Activated T-cell treated with anti-CD3 and anti-CD28 coated beads, Interleukin-2, amount 50 U/mL, for 24 hours (primary cell): ENCODE results near the gene GAB1.

Experiments used
- DNase-seq: peaks from one replicate; pipeline ENCODE4 v3.0.0-alpha.2; 2020
- H3K27ac Mint-ChIP-seq: 2 replicates; pipeline ENCODE4 v1.8.0; 2020; ENCODE audit warnings: mild to moderate bottlenecking, mixed read lengths
- H3K27me3 Mint-ChIP-seq: 2 replicates; pipeline ENCODE4 v1.8.0; 2020; ENCODE audit warnings: mixed read lengths
- H3K36me3 Mint-ChIP-seq: 2 replicates; pipeline ENCODE4 v1.8.0; 2020; ENCODE audit warnings: low read depth, mixed read lengths
- H3K4me1 Mint-ChIP-seq: 2 replicates; pipeline ENCODE4 v1.8.0; 2020; ENCODE audit warnings: low read depth, mixed read lengths
- H3K4me3 Mint-ChIP-seq: 2 replicates; pipeline ENCODE4 v1.8.0; 2020; ENCODE audit warnings: mild to moderate bottlenecking, moderate library complexity, mixed read lengths
- H3K9me3 Mint-ChIP-seq: 2 replicates; pipeline ENCODE4 v1.8.0; 2020; ENCODE audit warnings: mixed read lengths

The GAB1 gene

DNA sequence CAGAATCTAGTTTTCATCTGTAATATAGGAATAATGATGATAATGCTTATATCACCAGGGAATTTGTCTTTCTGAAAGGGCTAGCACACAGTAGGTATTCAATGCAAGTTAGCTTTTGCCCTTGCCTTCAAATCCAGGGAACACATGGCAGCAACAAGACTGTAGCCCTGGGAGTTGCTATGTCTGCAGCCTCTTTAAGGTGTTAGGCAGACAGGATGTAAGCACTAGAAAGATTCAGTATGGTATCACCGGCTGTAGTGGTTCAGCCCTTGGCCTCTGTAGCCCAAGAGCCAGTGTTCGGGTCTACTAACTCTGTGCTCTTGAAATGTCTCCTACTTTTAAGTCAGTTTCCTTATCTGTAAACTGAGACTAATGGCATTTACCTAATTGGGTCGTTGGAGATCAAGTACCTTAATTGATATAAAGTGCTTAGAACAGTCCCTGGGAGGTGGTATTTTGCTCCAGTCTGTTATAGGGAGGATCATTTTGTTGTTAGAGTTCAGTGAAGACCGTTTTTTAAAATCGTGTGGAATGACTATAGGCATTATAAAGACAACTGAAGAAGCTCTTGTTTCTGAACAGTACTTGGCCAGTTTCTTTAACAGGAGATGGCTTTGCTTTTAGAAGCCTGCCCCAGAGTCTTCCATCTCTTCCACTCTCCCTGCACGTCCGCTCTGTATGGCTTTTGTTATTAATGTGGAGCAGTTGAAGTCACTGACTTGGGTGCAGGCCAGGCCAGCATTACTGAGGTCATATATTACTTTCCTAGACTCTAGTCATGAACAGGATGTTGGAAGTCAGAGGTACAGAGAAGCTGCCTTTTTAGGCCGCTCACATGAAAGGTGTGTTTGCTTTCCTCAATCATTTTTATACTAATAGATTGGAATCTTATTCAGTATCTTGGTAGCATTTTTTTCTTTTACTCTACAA, 44.8 kb downstream of the GAB1 start:
- Mint-ChIP-seq H3K4me3 (no peak overlapping the region), H3K4me1 (no peaks in the 10 kb centered on the region), H3K27me3 (peaks cover 3% of the 10 kb centered on the region), H3K27ac (no peak overlapping the region), H3K36me3 (no peaks in the 10 kb centered on the region), H3K9me3 (no peaks in the 10 kb centered on the region)
- no peak for DNase-seq

DNA sequence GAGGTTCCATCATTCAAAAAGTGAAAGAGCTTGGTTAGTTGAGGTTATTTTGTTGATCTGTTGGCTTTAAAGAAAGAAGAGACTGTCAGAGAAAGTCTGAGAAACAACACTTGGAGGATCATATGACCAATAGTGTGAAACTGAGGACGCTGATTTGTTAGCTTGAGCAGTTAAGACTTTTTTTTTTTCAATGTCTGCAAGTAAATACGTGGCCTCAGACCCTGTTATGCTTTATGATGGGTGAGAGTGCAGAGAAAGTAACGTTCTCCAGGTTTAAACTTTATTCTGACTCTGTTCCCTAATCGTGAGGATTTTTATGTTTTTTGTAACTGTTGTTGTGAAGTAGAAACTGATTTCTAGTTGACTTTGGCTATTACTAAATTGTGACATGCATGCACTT, 45.9 kb downstream of the GAB1 start:
- Mint-ChIP-seq H3K27ac (no peak overlapping the region), H3K36me3 (no peaks in the 10 kb centered on the region), H3K4me3 (no peak overlapping the region), H3K27me3 (peaks cover 5% of the 10 kb centered on the region), H3K9me3 (no peaks in the 10 kb centered on the region), H3K4me1 (no peaks in the 10 kb centered on the region)
- no peak for DNase-seq

DNA sequence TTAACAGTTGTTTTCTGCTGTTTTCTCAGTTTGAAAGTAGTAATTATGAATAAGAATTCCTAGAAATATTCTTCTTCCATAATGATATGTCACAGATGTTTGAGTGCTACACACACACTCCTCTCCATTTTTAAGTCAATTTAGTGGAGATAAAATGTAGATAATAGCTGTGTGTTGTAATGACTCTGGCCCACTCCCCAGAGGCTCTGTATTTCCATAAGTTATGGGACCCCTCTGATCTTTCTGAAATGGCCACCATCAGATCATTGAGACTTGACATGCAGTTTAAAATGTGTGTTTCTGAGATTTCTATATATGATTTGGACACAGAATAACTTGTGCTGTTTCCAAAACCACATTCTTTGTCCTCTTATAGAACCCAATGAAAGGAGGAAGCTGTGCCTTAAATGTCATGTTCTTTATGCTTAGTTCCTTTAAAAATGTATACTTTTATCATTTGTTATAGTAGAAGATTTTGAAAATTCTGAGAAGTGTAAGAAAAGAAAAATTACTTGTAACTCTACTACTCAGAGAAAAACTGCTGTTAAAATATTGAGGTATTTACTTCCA, 46.4 kb downstream of the GAB1 start:
- H3K4me3 Mint-ChIP-seq = no peak overlapping the region
- no peaks in the 10 kb centered on the region for H3K36me3 Mint-ChIP-seq
- H3K4me1 Mint-ChIP-seq = no peaks in the 10 kb centered on the region
- H3K27ac Mint-ChIP-seq = no peak overlapping the region
- H3K9me3 Mint-ChIP-seq = no peaks in the 10 kb centered on the region
- no peak for DNase-seq
- H3K27me3 Mint-ChIP-seq = peaks cover 9% of the 10 kb centered on the region

DNA sequence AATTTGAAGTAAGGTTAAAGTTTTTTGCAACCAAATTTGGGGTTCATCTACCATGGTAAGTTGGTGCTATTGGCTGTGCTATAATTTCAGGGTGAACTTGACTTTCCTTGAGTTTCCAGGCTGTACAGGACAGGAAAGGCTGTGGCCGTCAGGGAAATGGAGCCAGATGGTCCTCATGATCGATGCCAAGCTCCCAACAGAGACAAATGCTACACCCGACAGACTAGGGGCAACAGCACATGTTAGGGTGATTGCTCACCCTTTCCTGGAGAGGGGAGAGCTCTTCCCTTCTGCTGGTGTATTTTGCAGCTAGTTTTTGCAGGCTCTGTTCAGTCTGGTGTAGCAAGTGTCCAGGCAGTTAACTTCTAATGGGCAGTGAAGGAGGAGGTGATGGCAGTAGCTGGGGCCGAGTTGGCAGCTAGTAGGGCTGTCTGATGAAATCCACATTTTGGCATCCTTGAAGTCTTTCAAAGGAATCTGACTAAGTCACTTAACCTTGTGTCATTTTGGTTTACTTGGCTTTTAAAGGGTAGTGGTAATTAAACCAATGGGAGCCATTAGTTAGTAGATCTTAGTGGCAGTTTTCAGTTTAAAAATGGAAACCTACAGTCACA, 47.8 kb downstream of the GAB1 start:
- Mint-ChIP-seq H3K36me3 (no peaks in the 10 kb centered on the region), H3K9me3 (no peaks in the 10 kb centered on the region), H3K27ac (no peak overlapping the region), H3K4me1 (no peaks in the 10 kb centered on the region), H3K4me3 (no peak overlapping the region), H3K27me3 (peaks cover 9% of the 10 kb centered on the region)
- no peak for DNase-seq

DNA sequence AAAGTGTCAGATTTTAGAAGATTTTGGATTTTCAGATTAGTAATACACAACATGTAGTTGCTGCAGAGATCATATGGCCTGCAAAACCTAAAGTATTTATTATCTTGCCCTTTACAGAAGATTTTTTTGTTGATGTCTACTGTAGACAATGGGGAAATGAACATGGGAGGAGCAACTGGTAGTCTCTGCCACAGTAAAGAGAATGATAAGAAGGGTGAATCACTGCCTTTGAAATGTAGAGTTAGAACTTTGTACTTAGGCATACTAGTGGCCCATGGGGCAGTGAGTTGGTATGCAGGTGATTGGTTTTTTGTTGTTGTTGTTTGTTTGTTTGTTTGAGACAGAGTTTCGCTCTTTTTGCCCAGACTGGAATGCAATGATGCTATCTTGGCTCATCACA, 50.1 kb downstream of the GAB1 start:
- DNase-seq = no peak
- H3K27ac Mint-ChIP-seq = no peak overlapping the region
- no peaks in the 10 kb centered on the region for H3K36me3 Mint-ChIP-seq
- no peaks in the 10 kb centered on the region for H3K9me3 Mint-ChIP-seq
- peaks cover 9% of the 10 kb centered on the region for H3K27me3 Mint-ChIP-seq
- no peaks in the 10 kb centered on the region for H3K4me1 Mint-ChIP-seq
- no peak overlapping the region for H3K4me3 Mint-ChIP-seq

DNA sequence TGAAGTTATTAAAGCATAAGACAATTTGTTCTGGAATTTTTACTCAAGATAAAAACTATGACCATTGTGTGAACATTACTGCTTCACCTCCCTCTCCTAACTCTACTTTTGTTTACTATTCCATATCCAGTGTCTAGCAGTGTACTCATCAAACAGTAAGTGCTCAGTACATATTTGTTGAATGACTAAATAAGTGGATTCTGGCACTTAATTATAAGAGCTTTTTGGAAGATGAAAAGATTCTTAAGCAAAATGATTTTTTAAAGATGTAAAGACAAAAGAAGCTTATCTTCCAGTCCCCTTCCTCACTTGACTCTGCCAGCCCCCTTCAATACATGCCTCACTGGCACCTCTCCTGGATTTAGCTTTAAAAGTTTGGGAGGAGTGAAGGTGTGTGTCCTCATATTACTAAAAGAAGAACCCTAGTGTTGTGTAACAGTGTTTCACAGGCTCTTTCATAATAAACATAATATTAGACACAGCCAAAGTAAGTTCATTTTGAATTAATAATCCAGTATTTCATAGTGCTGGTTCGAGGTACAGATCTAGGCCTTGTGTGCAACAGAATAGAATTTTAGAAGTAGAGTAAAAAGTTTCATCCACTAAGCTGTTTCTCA, 53.0 kb downstream of the GAB1 start:
- no peak overlapping the region for H3K27ac Mint-ChIP-seq
- H3K9me3 Mint-ChIP-seq = no peaks in the 10 kb centered on the region
- H3K4me1 Mint-ChIP-seq = no peaks in the 10 kb centered on the region
- DNase-seq = no peak
- peaks cover 11% of the 10 kb centered on the region for H3K27me3 Mint-ChIP-seq
- no peaks in the 10 kb centered on the region for H3K36me3 Mint-ChIP-seq
- no peak overlapping the region for H3K4me3 Mint-ChIP-seq

DNA sequence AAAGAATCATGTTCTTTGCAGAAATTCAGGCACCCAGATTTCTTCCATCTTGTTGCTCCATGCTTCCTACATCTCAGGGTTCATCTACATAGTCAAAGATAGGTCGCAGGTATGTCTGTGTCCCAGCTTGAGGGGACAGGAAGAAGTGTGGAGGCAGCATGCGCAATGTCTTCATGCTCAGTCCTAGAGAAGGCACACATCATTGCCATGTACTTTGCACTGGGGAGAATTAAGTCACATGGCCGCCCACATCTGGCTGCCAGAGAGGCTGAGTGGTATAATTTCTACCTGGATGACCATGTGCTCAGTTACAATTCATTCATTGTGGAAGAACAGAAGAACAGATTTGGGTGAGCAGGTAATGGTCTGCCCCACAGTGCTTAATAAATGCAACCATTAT, 54.1 kb downstream of the GAB1 start:
- Mint-ChIP-seq H3K27me3 (peaks cover 12% of the 10 kb centered on the region), H3K36me3 (no peaks in the 10 kb centered on the region), H3K4me3 (no peak overlapping the region), H3K4me1 (no peaks in the 10 kb centered on the region), H3K9me3 (no peaks in the 10 kb centered on the region), H3K27ac (no peak overlapping the region)
- DNase-seq = no peak

DNA sequence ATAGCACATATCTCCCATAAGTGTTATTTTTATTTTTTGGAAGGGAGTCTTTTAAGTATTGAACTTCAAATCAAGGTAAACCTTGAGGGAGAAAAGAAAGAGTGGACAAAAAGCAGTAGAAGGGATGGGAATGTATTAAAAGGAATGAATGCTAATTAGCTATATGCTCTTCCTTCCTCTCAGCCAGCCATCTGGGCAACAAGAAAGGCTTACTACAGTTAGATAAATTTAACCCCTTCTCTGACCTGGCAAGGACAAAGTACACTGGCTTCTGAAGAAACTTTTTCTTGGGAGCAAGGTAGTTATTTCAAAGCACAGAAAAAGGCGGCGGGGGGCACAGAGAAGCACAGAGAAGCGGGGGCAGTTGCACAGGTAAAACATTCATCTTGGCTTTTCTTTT, 54.6 kb downstream of the GAB1 start:
- no peak overlapping the region for H3K27ac Mint-ChIP-seq

DNA sequence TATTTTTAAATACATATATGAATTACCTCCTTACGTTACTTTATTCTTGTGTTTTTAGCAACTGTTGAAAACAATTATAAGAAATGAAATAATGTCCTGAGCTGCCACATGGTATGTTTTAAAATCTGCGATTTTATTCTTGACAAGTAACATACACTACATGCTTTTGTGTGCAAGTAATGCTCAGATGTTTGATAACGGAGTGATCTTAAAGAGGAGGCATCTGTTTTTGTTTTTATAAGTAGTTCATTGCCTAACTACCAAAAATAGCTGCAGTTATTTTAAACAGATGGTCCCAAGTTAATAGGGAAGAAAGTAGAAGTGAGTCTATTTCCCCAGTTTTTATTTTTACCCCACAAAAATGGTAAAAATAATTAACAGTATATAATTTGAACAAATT, 55.2 kb downstream of the GAB1 start:
- DNase-seq = no peak
- no peaks in the 10 kb centered on the region for H3K4me1 Mint-ChIP-seq
- H3K27ac Mint-ChIP-seq = no peak overlapping the region
- no peak overlapping the region for H3K4me3 Mint-ChIP-seq
- no peaks in the 10 kb centered on the region for H3K36me3 Mint-ChIP-seq
- H3K27me3 Mint-ChIP-seq = peaks cover 23% of the 10 kb centered on the region
- no peaks in the 10 kb centered on the region for H3K9me3 Mint-ChIP-seq

More for the DNA sequence above, 54.6 kb downstream of the GAB1 start:
- no peak overlapping the region for H3K4me3 Mint-ChIP-seq
- H3K9me3 Mint-ChIP-seq = no peaks in the 10 kb centered on the region
- H3K4me1 Mint-ChIP-seq = no peaks in the 10 kb centered on the region
- DNase-seq = no peak
- H3K27me3 Mint-ChIP-seq = peaks cover 17% of the 10 kb centered on the region
- H3K36me3 Mint-ChIP-seq = no peaks in the 10 kb centered on the region

DNA sequence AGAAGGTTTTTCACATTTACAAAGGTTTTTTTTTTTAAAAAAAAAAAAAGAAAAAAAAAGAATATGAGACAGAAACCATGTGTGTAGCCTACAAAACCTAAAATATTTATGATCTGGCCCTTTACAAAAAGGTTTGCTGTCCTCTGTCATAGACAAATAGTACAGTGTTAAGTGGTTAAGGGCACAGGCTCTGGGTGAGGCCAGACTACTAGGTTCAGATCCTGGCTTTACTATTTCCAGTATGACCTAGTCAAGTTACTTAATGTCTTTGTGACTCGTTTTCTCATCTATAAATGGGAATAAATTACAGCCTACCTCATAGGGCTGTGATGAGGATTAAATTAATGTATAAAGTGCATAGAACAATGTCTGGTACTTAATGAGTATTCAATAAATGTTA, 56.5 kb downstream of the GAB1 start:
- DNase-seq = no peak
- Mint-ChIP-seq H3K27ac (no peak overlapping the region), H3K4me3 (no peak overlapping the region)

DNA sequence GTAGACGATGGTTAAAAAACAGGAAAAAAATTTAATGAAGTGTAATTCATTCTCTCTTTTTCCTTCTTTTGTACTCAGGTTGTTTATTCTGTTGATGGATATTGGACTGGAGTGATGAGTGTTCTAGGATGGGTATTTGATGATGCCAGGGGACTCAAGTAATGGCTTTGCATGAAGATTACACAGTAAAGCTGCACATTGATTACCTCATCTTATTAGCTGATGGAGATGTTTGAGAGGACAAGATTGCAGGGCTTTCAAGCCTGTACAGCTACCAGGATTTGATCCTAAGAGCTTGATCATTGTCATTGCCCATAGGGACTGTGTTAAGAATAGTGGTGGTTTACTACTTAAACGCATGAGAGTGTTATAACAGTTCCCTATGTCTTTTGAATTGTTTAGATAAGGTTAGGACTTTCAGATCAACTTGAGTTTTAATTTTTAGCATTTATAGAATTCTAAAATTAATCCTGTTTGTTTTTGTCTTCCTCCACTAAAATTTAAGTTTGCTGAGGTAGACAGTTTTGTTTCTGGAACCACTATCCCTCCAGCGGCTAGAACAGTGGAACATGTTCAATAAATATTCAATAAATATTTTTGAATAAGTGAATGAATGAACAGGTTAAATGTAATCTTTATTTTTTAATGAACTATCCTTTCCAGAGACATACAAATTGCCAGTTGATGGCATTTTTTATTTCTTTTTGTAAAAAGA, 58.2 kb downstream of the GAB1 start:
- Mint-ChIP-seq H3K36me3 (no peaks in the 10 kb centered on the region), H3K27me3 (peaks cover 22% of the 10 kb centered on the region), H3K4me1 (peaks cover 2% of the 10 kb centered on the region), H3K9me3 (no peaks in the 10 kb centered on the region), H3K27ac (no peak overlapping the region), H3K4me3 (no peak overlapping the region)
- DNase-seq = no peak

More for the DNA sequence above, 56.5 kb downstream of the GAB1 start:
- no peaks in the 10 kb centered on the region for H3K4me1 Mint-ChIP-seq
- peaks cover 19% of the 10 kb centered on the region for H3K27me3 Mint-ChIP-seq
- no peaks in the 10 kb centered on the region for H3K36me3 Mint-ChIP-seq
- no peaks in the 10 kb centered on the region for H3K9me3 Mint-ChIP-seq

DNA sequence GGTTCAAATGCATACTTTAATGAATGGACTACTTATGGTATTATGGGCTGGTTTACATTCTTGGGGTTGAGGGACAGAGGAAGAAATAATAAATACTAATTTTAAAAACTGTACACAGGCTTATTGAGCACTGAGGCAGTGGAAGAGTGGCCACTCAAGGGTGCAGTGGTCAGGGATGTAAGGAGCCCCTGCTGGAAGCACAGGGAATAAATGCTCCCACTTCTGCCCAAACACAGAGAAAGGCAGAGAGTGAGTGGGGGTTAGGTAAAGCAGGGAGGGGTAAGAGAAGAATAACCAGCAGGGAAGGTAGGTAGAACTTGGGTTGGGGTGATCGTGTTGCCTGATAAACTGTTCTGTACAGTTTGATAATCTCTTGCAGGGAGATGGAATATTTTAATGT, 60.0 kb downstream of the GAB1 start:
- peaks cover 22% of the 10 kb centered on the region for H3K27me3 Mint-ChIP-seq
- no peaks in the 10 kb centered on the region for H3K36me3 Mint-ChIP-seq
- no peak for DNase-seq
- H3K27ac Mint-ChIP-seq = no peak overlapping the region
- peaks cover 2% of the 10 kb centered on the region for H3K4me1 Mint-ChIP-seq
- no peak overlapping the region for H3K4me3 Mint-ChIP-seq
- H3K9me3 Mint-ChIP-seq = no peaks in the 10 kb centered on the region

DNA sequence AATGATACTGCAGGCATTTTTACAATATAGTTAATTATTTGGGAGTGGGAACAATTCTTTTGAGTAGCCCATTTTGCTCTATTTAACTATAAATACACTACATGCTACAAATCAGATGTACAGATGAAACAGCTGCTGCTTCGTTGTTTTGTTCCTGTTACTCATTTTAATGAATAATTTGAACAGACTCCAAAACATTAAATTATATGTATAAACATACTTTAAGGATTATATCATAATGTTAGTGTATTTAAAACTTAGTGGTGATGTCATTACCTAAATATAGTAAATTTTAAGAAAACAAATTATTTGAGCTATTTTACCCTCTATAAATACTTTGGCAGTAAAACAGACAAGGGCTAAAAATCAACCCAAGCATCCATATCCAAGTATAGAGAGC, 60.7 kb downstream of the GAB1 start:
- no peak overlapping the region for H3K27ac Mint-ChIP-seq
- peaks cover 24% of the 10 kb centered on the region for H3K27me3 Mint-ChIP-seq
- peaks cover 2% of the 10 kb centered on the region for H3K4me1 Mint-ChIP-seq
- no peaks in the 10 kb centered on the region for H3K36me3 Mint-ChIP-seq
- no peaks in the 10 kb centered on the region for H3K9me3 Mint-ChIP-seq
- no peak overlapping the region for H3K4me3 Mint-ChIP-seq
- no peak for DNase-seq

DNA sequence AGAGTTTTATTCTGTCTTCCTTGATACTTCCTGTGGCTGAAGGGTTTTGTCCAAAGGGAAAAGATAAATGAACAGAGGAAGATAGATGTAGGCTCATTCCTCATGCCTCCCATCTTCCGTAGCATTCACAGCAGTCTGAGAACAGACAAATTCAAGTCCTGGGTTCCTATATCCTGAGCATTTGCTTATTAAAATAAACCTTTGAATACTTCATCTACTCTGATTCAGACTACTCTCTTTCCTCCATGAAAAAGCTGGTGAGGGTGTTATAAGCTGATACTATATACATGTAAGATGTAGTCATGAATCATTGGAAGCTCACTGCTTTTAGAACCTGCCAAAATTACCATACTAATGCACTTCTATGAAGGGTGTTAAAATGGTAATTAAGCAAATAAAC, 61.2 kb downstream of the GAB1 start:
- H3K27ac Mint-ChIP-seq = no peak overlapping the region
- peaks cover 24% of the 10 kb centered on the region for H3K27me3 Mint-ChIP-seq
- no peak for DNase-seq
- no peaks in the 10 kb centered on the region for H3K36me3 Mint-ChIP-seq
- H3K4me3 Mint-ChIP-seq = no peak overlapping the region
- H3K9me3 Mint-ChIP-seq = no peaks in the 10 kb centered on the region
- H3K4me1 Mint-ChIP-seq = peaks cover 3% of the 10 kb centered on the region
